ENCODE data around the gene HCAR3.
"Not testable (repeated sequence)": the region's sequence is repeated elsewhere in the genome, so short reads cannot be mapped to it uniquely, and the experiment has no call there.

DNA sequence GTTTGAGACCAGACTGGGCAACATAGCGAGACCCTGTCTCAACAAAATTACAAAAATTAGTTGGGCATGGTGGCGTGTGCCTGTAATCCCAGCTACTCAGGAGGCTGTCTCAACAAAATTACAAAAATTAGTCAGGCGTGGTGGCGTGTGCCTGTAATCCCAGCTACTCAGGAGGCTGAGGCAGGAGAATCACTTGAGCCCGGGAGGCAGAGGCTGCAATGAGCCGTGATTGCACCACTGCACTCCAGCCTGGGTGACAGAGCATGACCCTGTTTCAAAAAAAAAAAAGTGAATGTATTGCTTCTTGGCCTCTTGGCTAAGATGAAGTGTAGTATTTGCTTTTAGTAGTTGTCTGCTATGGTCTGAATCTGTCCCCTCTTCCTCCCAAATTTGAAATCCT, 35.6 kb downstream of the HCAR3 start:
- TF ChIP-seq, protein P1, sequence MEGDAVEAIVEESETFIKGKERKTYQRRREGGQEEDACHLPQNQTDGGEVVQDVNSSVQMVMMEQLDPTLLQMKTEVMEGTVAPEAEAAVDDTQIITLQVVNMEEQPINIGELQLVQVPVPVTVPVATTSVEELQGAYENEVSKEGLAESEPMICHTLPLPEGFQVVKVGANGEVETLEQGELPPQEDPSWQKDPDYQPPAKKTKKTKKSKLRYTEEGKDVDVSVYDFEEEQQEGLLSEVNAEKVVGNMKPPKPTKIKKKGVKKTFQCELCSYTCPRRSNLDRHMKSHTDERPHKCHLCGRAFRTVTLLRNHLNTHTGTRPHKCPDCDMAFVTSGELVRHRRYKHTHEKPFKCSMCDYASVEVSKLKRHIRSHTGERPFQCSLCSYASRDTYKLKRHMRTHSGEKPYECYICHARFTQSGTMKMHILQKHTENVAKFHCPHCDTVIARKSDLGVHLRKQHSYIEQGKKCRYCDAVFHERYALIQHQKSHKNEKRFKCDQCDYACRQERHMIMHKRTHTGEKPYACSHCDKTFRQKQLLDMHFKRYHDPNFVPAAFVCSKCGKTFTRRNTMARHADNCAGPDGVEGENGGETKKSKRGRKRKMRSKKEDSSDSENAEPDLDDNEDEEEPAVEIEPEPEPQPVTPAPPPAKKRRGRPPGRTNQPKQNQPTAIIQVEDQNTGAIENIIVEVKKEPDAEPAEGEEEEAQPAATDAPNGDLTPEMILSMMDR (IDR thresholded peaks at IDR 0.05), result not testable (repeated sequence)
- not testable (repeated sequence) for TF ChIP-seq EP300 (IDR thresholded peaks at IDR 0.05)
